GDM1 (cell line): ENCODE measurements around the gene LRRC61.

ENCODE experiments used
- DNase-seq: peaks from one replicate; lab custom pipeline; 2025; lab: John Stamatoyannopoulos, UW

Gene LRRC61

DNA sequence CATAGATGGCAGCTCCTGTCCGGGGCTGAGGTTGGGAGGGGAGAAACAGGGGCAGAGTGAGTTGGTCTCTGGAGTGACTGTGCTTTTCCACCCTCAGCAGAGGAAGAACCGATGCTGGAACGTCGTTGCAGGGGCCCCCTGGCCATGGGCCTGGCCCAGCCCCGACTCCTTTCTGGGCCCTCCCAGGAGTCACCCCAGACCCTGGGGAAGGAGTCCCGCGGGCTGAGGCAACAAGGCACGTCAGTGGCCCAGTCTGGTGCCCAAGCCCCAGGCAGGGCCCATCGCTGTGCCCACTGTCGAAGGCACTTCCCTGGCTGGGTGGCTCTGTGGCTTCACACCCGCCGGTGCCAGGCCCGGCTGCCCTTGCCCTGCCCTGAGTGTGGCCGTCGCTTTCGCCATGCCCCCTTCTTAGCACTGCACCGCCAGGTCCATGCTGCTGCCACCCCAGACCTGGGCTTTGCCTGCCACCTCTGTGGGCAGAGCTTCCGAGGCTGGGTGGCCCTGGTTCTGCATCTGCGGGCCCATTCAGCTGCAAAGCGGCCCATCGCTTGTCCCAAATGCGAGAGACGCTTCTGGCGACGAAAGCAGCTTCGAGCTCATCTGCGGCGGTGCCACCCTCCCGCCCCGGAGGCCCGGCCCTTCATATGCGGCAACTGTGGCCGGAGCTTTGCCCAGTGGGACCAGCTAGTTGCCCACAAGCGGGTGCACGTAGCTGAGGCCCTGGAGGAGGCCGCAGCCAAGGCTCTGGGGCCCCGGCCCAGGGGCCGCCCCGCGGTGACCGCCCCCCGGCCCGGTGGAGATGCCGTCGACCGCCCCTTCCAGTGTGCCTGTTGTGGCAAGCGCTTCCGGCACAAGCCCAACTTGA, 48.2 kb downstream of the LRRC61 start:
- DNase-seq: no peak

- DNase-seq: no peak
These were observed 48.8 kb downstream of the LRRC61 start for GRCh38 chr7:150371996-150372270.

- DNase-seq: no peak
These were observed 49.3 kb downstream of the LRRC61 start for GRCh38 chr7:150372271-150373048.

- no peak for DNase-seq
These were observed 50.1 kb downstream of the LRRC61 start for GRCh38 chr7:150373049-150373801.

DNA sequence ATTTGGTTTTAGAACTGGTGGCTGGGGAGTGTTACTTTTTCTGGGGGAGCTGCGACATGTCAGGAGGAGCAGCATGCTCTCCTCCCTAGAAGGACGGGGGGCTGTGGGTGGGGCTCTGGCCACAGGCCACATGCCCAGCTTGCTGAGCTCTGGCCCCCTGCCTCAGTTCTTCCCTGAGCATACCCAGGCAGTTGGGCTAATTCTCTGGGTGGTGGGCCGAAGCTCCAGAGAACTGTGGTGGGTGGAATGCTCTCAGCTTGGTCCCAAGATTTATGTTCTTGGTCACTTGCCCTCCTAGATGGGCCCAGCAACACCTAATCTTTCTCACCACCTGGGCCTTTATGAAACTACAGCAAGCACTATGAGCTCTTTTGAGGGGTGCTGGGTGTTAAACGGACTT, 50.9 kb downstream of the LRRC61 start:
- no peak for DNase-seq

- DNase-seq: no peak
These were observed 51.3 kb downstream of the LRRC61 start for GRCh38 chr7:150374472-150374871.

GRCh38 chr7:150375662-150376521, 52.7 kb downstream of the LRRC61 start:
- no peak for DNase-seq

- no peak for DNase-seq
These were observed 53.4 kb downstream of the LRRC61 start for GRCh38 chr7:150376560-150376959.

DNA sequence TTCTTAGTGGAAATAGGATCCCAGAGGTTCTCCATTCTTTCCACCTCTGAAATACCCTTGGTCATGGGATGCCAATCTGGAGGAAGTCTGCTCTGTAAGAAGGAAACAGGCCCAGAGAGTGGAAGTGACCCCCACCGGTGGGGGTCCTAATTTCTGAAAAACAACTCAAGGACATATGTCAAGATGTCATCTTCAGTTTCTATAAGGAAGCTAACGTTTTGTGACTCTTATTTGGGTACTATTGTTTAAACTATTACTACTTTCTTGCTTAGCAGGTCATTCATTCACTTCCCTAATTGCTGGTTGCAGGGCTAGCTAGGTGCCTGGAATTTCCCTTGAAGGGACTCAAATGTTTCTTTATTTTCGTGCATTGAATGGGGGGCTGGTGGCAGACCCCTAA, 54.0 kb downstream of the LRRC61 start:
- no peak for DNase-seq

- no peak for DNase-seq
These were observed 54.5 kb downstream of the LRRC61 start for GRCh38 chr7:150377635-150378034.

GRCh38 chr7:150378115-150378852, 55.1 kb downstream of the LRRC61 start:
- peak; percentile 31 for DNase-seq

DNA sequence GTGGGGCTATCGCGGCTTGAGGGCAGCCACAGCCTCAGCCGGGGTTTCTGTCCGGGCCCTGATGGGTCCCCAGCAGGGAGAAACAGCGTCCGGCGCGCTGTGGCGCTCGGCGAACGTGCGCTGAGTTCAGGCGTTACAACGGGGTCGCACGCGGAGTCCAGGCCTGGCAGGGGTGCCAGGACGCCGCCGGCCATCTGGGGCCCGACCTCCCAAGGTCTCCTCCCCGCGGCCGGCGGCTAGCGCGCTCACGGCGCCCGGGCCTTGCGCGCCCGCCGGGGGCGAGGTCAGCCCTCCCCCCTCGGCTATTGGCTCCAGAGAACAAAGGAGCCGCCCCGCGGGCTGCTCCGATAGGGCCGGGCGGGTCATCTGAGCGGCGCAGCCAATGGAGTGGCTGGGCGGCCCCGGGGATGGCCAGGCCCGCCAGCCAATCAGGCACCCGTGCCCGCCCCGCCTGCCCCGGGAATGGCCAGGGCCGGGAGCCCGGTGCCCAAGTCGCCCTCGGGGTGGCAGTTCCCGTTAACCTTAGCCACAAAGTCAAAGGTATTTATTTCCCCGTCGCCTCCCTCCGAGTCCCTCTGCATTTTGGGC, 55.8 kb downstream of the LRRC61 start, which contains the start of gene ZNF775:
ZNF775 (plus strand) TSS at position 478 of the 588 bp plus-strand sequence. CDS start 9,141 bp downstream, outside the sequence.
- DNase-seq: peak; percentile 93

GRCh38 chr7:150379441-150380379, 56.6 kb downstream of the LRRC61 start:
- no peak for DNase-seq

DNA sequence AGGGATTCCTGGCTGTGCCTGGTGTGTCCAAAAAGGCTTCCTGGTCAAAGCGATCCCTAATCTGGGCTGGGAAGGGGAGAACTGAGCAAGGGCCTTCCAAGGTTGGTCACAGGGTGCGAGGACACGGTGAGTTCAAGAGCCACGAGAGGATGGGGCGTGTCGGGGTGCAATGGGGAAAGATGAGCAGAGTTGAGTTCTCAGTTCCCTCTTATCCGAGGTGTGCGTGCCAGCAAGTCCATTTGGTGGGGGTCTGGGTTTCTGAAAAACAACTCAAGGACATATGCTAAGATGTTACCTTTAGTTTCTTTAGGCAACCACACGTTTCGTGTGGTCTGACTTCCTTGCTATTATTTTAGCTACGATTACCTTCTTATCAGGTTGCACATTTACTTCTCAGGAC, 57.3 kb downstream of the LRRC61 start:
- no peak for DNase-seq

DNA sequence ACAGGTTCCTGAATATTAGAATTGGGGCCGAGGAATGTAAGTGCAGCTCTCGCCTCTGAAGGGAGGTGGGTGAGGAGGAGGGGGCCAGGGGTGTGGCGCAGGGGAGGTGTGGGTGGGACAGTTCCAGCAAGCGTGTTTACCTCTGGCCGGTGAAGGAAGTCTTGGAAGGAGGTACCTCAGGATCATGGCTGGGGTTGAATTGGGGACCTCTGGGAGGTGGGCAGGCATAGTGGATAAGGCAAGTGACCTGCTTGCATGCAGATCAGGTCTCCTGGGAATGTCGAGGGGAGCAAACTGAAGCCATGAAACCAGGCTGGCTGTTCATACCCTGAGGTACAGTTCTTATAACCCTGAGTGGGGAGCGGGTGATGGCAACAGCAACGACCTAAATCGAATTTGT, 57.9 kb downstream of the LRRC61 start:
- DNase-seq: no peak

GRCh38 chr7:150381785-150382122, 58.6 kb downstream of the LRRC61 start:
- no peak for DNase-seq

GRCh38 chr7:150382123-150382843, 59.1 kb downstream of the LRRC61 start:
- DNase-seq: no peak

DNA sequence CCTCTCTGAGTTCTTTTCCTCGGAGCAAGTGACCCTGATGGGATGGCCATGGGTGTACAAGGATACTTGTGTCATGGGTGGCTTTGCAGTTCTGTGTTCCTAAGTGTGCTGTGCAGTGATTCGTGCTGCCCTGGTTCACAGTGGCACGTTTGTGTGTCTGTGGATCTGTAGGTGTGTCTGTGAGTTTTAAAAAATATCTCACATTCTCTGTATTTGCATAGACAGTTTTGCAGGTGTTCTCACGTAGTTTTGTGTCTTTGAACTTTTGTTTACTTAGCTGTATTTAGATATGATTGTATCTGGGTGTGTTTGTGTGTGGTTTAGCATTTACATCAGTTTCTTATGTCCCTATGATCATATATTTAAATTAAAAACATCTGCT, 59.7 kb downstream of the LRRC61 start:
- DNase-seq: no peak
